Measurements from ENCODE around the gene PLCH2. TPM values are rescaled to one million over a fixed set of nuclear protein-coding genes. Genes with fewer than 3 reads are reported as not detected.

PLCH2 gene
- total and polyA plus RNA-seq, 4 donors: 0.33 to 1.3 (median 1.0) TPM; not detected in 1

DNA sequence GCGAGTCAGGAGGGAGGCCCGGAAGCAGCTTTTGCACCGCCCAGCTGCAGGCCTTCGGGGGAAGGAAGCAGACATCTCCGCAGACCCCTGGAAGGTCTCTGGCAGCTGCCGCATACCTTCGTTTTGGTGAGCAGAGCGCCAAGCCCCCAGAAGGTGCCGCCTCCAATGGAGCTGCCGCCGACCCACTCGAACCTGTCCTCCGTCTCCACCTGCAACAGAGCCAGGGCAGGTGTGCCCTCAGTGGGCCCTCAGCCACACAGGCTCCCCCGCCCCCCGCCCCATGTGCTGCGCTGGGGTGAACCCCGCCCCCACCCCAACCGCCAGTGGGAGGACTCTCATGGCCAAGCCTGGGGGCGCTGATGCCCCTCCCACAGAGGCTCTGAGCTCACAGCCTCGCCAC, 44.1 kb downstream of the PLCH2 start:
- no peak overlapping the region for H3K9ac ChIP-seq (ENCODE audit: low read depth in 1 of 2, low read length in 2 of 2)
- no peak overlapping the region for H3K4me3 ChIP-seq (ENCODE audit: low read depth in 1 of 3, low read length in 3 of 3)
- H3K9me3 ChIP-seq (ENCODE audit: control insufficient read depth in 4 of 4, low read length in 3 of 4): no peaks in the 10 kb centered on the region
- 98% methylated on average over 20 of the region's 20 CpGs for WGBS
- H3K36me3 ChIP-seq (ENCODE audit: control insufficient read depth in 4 of 4, insufficient read depth in 3 of 4, low read depth in 1 of 4, low read length in 3 of 4): peaks cover 17 to 58% (median 33%) of the 10 kb centered on the region in 4 donors
- no peaks in the 10 kb centered on the region for H3K27me3 ChIP-seq (ENCODE audit: control insufficient read depth in 4 of 4, insufficient read depth in 4 of 4, low read length in 3 of 4)
- no peak for DNase-seq (ENCODE audit: low spot score)
- TF ChIP-seq, protein P1, sequence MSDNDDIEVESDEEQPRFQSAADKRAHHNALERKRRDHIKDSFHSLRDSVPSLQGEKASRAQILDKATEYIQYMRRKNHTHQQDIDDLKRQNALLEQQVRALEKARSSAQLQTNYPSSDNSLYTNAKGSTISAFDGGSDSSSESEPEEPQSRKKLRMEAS (IDR thresholded peaks at IDR 0.05): no peak
- TF ChIP-seq CTCF (IDR thresholded peaks at IDR 0.05; ENCODE audit: low read depth, low read length, missing input control) (no peak), HNF4G (IDR thresholded peaks at IDR 0.05) (no peak), ZBTB33 (IDR thresholded peaks at IDR 0.05) (no peak), SP1 (IDR thresholded peaks at IDR 0.05) (no peak), NR2F2 (IDR thresholded peaks at IDR 0.05) (no peak)
- peaks cover 18 to 35% (median 33%) of the 10 kb centered on the region in 4 donors for H3K4me1 ChIP-seq (ENCODE audit: control insufficient read depth in 4 of 4, insufficient read depth in 4 of 4, low read length in 3 of 4)
- no peak overlapping the region for H3K27ac ChIP-seq (ENCODE audit: low read depth in 1 of 2, low read length in 2 of 2)

GRCh38 chr1:2520806-2521205, 44.7 kb downstream of the PLCH2 start:
- H3K9me3 ChIP-seq (ENCODE audit: control insufficient read depth in 4 of 4, low read length in 3 of 4): no peaks in the 10 kb centered on the region
- H3K27ac ChIP-seq (ENCODE audit: low read depth in 1 of 2, low read length in 2 of 2): no peak overlapping the region
- H3K36me3 ChIP-seq (ENCODE audit: control insufficient read depth in 4 of 4, insufficient read depth in 3 of 4, low read depth in 1 of 4, low read length in 3 of 4): peaks cover 15 to 52% (median 32%) of the 10 kb centered on the region in 4 donors
- H3K27me3 ChIP-seq (ENCODE audit: control insufficient read depth in 4 of 4, insufficient read depth in 4 of 4, low read length in 3 of 4): no peaks in the 10 kb centered on the region
- WGBS: 90% methylated on average over 21 of the region's 21 CpGs
- no peak overlapping the region for H3K9ac ChIP-seq (ENCODE audit: low read depth in 1 of 2, low read length in 2 of 2)
- no peak for TF ChIP-seq FOXA2 (IDR thresholded peaks at IDR 0.05)
- no peak for TF ChIP-seq FOXA1 (IDR thresholded peaks at IDR 0.05)
- no peak for TF ChIP-seq EGR1 (IDR thresholded peaks at IDR 0.05; ENCODE audit: low read depth in 2 of 2)
- H3K4me1 ChIP-seq (ENCODE audit: control insufficient read depth in 4 of 4, insufficient read depth in 4 of 4, low read length in 3 of 4): peaks cover 20 to 40% (median 37%) of the 10 kb centered on the region in 4 donors
- no peak overlapping the region for H3K4me3 ChIP-seq (ENCODE audit: low read depth in 1 of 3, low read length in 3 of 3)
- DNase-seq (ENCODE audit: low spot score): no peak

- Histone ChIP-seq H3K36me3 (ENCODE audit: control insufficient read depth in 4 of 4, insufficient read depth in 3 of 4, low read depth in 1 of 4, low read length in 3 of 4) (peaks cover 12 to 38% (median 22%) of the 10 kb centered on the region in 4 donors), H3K9me3 (ENCODE audit: control insufficient read depth in 4 of 4, low read length in 3 of 4) (no peaks in the 10 kb centered on the region), H3K4me3 (ENCODE audit: low read depth in 1 of 3, low read length in 3 of 3) (no peak overlapping the region), H3K9ac (ENCODE audit: low read depth in 1 of 2, low read length in 2 of 2) (no peak overlapping the region), H3K4me1 (ENCODE audit: control insufficient read depth in 4 of 4, insufficient read depth in 4 of 4, low read length in 3 of 4) (peaks cover 25 to 47% (median 43%) of the 10 kb centered on the region in 4 donors), H3K27me3 (ENCODE audit: control insufficient read depth in 4 of 4, insufficient read depth in 4 of 4, low read length in 3 of 4) (no peaks in the 10 kb centered on the region), H3K27ac (ENCODE audit: low read depth in 1 of 2, low read length in 2 of 2) (peak overlapping the region; percentile 35 to 44)
- WGBS: 56% methylated on average over 7 of the region's 7 CpGs
- TF ChIP-seq FOXA1 (IDR thresholded peaks at IDR 0.05): no peak
- TF ChIP-seq HNF4A (conservative IDR thresholded peaks at IDR 0.05): peak; percentile 95 to 97
- no peak for TF ChIP-seq RAD21 (IDR thresholded peaks at IDR 0.05)
- peak; percentile 69 for TF ChIP-seq SP1 (IDR thresholded peaks at IDR 0.05)
- peak; percentile 80 to 83 for TF ChIP-seq RXRA (IDR thresholded peaks at IDR 0.05)
- TF ChIP-seq EGR1 (IDR thresholded peaks at IDR 0.05; ENCODE audit: low read depth in 2 of 2): no peak
- peak; percentile 92 for TF ChIP-seq HNF4G (IDR thresholded peaks at IDR 0.05)
- no peak for TF ChIP-seq GABPA (IDR thresholded peaks at IDR 0.05 in 1 of 2, conservative IDR thresholded peaks at IDR 0.05 in 1 of 2)
- no peak for TF ChIP-seq TAF1 (conservative IDR thresholded peaks at IDR 0.05)
- DNase-seq (ENCODE audit: low spot score): no peak
These were observed 46.1 kb downstream of the PLCH2 start for GRCh38 chr1:2522230-2522629.

Measured in liver (tissue), 9 donors.